GM21528 (cell line): ENCODE measurements around the gene CLCNKA.

Experiments
- ATAC-seq: cut with Tn5 transposase; IDR thresholded peaks from one replicate; pipeline ENCODE4 v1.9.1; 2021; ENCODE audit warnings: mild to moderate bottlenecking, moderate library complexity; ENCODE audit not compliant: unreplicated experiment, low FRiP score

Gene CLCNKA

GRCh38 chr1:16073490-16074119, 51.8 kb downstream of the CLCNKA start, which contains the start of gene FAM131C:
TSS of gene FAM131C (minus strand) at chr1:16073651. CDS start at chr1:16073442, 209 bp downstream.
- no peak for ATAC-seq

DNA sequence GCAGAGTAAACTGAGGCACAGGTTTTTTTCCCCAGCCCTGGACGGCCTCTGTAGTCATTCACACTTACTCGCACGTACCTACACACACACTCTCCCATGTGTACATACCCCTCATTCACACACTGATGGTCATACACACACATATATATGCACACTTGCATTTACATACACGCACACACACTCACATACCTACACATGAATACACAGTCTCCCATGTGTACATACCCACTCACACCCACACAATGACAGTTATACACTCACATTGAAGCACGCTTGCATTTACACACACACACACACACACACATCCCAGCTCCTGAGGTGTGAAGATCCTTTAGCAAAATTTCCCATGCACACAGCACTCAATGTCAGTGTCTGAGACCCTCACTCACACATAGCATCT, 52.4 kb downstream of the CLCNKA start:
- no peak for ATAC-seq

- no peak for ATAC-seq
Measured at GRCh38 chr1:16075337-16076030, 53.6 kb downstream of the CLCNKA start.

DNA sequence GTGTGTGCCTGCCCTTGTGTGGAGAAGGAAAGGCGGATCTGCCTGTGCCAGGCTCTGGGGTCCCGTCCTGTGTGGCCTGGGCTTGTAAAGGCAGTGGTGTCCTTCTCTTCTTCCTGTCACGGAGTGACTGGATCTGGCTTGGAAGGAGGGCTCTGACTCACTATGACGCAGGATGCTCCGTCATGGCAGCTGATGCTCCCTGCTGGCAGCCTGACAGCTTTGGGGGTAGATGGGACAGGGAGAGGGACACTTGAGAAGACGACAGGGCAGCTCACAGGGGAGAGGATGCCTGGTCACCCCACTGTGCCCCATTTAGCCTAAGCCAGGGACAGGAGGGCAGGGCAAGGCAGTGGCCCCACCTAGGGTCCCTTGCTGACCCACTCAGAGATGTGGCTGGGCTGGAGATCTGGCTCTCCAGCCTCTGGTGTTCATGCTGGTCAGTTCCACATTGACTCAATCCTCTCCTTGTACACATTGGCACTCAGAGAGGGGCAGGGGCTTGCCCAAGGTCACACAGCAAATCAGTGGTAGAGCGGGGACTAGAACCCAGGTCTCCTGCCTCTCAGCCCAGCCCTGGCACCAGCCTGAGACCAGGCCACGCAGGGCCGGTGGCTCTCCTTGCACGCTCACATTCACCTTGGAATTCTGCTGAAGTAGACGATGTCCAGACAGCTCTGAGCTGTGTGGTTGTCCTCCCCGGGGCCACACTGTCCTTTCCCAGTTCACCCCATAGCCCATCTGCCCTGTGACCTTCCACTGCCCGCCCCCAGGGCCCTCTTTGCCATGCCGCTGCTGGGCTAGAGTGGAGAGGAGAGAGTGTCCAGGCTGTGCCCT, 54.4 kb downstream of the CLCNKA start:
- no peak for ATAC-seq

- ATAC-seq: no peak
Measured at GRCh38 chr1:16076865-16077238, 55.0 kb downstream of the CLCNKA start.

- ATAC-seq: no peak
Measured at GRCh38 chr1:16077406-16078245, 55.8 kb downstream of the CLCNKA start.

- ATAC-seq: peak; percentile 54
Measured at GRCh38 chr1:16078925-16079656, 57.3 kb downstream of the CLCNKA start.

DNA sequence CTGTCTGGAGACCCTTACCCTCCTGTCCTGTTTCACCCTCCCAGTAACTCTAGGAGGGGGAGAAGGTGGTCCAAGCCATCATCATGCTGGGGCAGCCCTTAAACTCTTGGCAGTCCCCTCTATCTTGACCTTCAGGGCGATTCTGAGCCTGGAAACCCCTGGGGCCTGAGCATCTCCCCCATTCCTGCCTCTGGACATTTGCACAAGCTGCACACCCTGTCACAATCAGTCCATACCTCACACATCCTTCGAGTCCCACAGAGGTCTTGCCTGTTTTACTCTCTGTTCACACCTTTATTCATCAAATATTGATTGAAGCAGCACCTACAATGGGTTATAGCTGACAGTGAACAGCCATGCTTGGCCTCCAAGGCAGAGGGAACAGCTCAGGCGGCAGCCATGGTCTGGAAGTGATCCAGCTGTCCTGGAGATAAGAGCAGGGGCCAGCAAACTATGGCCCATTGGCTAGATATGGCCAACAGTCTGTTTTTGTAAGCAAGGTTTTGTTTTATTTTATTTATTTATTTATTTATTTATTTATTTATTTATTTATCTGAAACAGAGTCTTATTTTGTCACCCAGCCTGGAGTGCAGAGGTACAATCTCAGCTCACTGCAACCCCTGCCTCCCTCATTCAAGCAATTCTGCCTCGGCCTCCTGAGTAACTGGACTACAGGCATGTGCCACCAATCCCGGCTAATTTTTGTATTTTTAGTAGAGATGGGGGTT, 58.8 kb downstream of the CLCNKA start:
- no peak for ATAC-seq

DNA sequence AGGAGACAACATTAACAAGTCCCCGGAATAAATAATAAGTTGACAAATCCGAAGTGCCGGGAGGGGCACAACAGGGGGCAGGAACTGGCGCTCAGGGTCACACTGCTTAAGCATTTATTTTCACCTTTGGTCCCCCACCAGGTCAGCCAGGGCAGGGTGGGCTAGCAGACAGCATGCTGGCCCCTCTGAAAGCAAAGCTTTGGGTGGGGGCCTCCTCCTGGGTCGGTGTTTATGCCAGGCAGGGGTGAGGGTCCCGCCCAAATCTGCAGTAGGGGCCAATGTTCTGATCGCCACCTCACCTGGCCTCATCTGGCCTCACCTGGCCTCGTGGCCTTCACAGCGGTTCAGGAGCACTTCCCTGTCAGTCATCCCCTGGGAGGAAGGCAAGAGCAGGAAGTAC, 59.8 kb downstream of the CLCNKA start:
- ATAC-seq: no peak

DNA sequence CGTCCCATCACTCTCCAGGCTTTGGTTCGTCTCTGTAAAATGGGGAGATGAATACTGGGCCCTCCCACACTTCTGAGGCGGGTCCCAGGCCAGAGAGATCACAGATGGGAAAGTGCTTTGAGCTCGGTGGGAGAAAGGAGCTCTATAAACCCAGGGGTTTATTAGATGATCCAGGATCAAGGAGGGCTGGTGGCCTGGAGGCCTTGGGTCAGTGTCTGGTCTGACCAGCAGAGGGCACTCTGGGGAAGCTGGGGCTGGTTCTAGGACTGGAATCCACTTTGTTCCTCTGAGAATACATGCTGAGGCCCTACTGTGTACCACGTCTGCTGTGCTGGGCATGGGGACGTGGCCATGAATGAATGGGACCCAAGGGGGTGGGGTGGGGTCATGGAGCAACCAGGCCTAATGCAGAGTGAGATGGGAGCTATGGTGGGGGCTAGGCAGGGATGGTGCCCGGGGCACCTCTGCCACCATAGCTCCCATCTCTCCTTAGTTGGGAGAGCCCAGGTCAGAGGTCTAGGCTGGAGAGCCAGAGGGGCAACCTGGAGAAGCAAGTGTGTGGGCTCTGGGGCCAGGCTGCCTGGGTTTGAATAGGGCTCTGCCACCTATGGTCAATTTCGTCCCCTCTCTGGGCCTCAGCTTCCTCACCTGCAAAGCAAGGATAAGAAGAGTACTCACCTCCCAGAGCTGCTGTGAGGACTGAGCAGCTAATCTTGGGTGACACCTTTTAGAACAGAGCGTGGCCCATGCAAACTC, 60.6 kb downstream of the CLCNKA start:
- ATAC-seq: no peak

DNA sequence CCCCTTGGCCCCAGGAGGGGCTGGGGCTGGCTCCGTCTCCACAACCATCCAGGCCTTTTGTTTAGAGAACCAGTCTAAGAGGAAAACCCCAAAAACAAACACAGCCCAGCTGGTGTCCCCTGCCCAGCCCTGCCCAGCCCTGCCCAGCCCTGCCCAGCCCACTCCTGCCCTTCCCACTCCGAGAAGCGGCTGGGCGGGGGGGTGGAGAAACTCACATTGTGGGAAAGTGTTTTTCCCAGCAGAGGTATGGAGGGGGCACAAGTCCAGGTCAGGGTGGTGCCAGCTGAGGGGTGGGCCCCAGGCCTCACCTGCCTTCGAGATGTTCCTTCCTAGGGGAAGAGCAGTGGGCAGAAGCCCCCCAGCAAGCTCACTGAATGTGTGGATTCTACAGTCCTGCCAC, 61.6 kb downstream of the CLCNKA start:
- no peak for ATAC-seq
